ENCODE data around the gene ING2.

ING2 gene

DNA sequence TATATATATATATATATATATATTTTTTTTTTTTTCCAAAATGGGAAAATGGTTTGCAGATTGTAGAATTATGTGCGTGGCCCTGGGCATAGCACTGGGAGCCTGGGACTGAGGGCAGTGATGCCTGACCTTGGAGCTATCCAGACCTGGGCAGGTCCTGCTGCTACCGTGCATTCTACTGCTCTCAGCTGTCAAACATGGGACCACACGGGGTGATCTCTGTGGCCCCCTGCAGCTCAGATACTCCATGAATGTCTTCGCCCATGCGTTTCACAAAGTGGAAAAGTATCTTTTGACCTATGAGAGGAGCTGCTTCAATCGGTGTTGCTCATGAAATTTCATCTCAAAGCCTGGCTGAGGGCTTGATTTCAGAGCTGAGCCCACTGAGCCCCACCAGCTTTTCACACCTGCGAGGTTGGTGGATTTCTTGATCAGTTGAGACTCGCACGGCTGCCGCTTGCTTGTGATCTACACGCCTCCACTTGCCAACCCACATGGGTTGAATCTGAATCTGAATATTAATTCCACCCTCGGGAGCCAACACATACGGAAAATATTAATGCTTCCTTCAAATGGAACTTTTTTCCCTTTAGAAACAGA, 35.7 kb downstream of the ING2 start:
- TF ChIP-seq, protein P1, sequence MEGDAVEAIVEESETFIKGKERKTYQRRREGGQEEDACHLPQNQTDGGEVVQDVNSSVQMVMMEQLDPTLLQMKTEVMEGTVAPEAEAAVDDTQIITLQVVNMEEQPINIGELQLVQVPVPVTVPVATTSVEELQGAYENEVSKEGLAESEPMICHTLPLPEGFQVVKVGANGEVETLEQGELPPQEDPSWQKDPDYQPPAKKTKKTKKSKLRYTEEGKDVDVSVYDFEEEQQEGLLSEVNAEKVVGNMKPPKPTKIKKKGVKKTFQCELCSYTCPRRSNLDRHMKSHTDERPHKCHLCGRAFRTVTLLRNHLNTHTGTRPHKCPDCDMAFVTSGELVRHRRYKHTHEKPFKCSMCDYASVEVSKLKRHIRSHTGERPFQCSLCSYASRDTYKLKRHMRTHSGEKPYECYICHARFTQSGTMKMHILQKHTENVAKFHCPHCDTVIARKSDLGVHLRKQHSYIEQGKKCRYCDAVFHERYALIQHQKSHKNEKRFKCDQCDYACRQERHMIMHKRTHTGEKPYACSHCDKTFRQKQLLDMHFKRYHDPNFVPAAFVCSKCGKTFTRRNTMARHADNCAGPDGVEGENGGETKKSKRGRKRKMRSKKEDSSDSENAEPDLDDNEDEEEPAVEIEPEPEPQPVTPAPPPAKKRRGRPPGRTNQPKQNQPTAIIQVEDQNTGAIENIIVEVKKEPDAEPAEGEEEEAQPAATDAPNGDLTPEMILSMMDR (IDR thresholded peaks at IDR 0.05; ENCODE audit: low read length, missing control alignments): no peak
- H3K4me3 ChIP-seq (replicated peaks; ENCODE audit: low read depth, low read length): no peak overlapping the region
- DNase-seq (ENCODE audit: low read depth): no peak

DNA sequence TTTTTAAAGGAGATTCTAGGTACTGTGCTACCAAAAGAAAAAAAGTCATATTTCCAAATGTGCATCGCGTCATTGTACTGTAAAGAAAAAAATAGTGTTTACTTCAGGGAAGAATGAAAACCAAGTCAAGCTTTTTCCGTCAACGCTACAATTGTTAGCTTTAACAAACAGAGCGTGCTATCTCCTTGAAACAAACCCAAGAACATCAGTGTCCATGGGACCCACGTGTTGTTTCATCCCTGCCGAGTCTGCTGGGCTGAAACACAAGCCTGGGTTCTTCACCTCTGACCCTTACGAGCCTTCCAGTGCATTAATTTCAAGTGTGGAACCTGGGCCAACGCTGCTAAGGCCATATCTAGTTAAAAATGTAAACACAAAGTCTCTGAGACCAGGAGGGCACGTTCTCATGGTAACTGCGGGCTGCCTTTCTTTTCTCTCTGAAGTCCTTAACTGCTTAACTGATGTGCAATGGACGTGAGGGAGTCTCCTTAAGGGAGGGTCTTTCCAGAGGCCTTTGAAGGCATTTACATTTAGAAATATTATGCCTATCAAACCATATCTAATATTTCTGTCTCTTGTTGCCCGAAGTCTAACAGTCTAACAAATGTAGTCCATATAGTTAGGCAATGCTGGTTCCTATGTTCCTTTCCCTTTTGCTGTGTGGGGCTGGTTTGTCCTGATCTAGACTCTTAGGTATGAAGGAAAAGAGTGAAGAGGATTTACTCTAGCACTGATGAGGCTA, 36.3 kb downstream of the ING2 start:
- TF ChIP-seq, protein P1 (IDR thresholded peaks at IDR 0.05; ENCODE audit: low read length, missing control alignments): no peak
- H3K4me3 ChIP-seq (replicated peaks; ENCODE audit: low read depth, low read length): no peak overlapping the region
- peak; percentile 35 for DNase-seq (ENCODE audit: low read depth)

DNA sequence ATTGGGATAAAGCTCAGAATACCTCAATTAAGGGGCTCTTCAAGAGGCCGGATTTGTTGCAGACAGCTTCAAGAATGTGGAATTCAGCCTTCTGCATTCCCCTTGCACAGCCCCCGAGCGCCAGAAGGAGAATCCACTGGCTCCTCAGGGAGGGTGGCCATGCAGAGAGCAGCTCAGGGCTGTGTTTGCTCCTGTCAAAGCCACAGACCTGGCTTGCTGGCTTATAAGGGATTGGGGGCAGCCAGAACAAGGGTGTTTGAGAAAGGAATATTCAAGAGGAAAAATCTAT, 36.8 kb downstream of the ING2 start:
- no peak for DNase-seq (ENCODE audit: low read depth)
- no peak overlapping the region for H3K4me3 ChIP-seq (replicated peaks; ENCODE audit: low read depth, low read length)
- TF ChIP-seq, protein P1 (IDR thresholded peaks at IDR 0.05; ENCODE audit: low read length, missing control alignments): no peak

DNA sequence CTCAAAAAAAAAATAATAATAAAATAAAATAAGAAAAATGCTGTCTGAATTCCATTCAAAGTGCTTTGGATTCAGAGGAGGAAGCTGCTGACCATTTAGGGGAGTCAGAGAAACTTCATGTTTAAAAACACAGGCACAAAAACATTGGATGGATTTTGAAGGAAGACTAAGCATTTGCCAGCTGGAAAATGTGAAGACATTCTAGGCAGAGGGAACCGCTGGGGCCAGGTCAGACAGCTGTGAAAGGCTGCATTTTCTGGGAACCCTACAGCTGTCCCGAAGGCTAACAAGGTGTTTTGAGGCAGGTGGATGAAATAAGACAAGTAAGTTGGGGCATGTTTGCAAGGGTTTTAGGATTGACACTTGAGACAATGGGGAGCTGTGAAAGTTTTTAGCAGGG, 38.6 kb downstream of the ING2 start:
- no peak overlapping the region for H3K4me3 ChIP-seq (replicated peaks; ENCODE audit: low read depth, low read length)
- no peak for DNase-seq (ENCODE audit: low read depth)
- TF ChIP-seq, protein P1 (IDR thresholded peaks at IDR 0.05; ENCODE audit: low read length, missing control alignments): no peak

DNA sequence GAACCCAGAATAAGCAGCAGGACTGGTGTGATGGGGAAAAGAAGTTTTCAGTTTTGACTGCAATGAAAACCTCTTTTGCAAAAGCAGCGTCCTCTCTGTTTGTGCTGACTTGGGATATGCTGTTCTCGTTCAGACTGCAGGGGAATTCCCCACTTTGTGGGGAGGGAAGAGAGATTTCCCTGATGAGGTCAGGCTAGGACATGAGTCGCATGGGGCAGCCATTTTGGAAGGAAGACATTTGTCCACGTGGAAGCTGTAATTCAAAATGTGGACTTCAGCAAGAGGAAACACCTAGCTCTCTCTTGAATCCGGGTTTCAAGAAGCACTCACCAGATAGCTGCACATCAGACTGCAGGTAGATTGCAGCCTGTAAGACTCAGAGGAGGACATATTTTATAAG, 39.3 kb downstream of the ING2 start:
- H3K4me3 ChIP-seq (replicated peaks; ENCODE audit: low read depth, low read length): no peak overlapping the region
- no peak for DNase-seq (ENCODE audit: low read depth)
- TF ChIP-seq, protein P1 (IDR thresholded peaks at IDR 0.05; ENCODE audit: low read length, missing control alignments): no peak

DNA sequence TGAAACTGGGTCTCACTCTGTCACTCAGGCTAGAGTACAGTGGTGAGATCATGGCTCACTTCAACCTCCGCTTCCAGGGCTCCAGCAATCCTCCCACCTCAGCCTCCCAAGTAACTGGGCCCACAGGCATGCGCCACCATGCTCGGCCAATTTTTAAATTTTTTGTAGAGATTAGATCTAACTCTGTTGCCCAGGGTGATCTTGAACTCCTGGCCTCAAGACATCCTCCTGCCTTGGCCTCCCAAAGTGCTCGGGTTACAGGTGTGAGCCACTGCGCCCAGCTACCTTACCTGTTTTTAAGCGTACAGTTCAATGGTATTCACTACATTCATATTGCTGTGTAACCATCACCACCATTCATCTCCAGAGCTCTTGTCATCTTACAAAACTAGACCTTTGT, 41.5 kb downstream of the ING2 start:
- TF ChIP-seq, protein P1 (IDR thresholded peaks at IDR 0.05; ENCODE audit: low read length, missing control alignments): no peak
- H3K4me3 ChIP-seq (replicated peaks; ENCODE audit: low read depth, low read length): no peak overlapping the region
- DNase-seq (ENCODE audit: low read depth): no peak

DNA sequence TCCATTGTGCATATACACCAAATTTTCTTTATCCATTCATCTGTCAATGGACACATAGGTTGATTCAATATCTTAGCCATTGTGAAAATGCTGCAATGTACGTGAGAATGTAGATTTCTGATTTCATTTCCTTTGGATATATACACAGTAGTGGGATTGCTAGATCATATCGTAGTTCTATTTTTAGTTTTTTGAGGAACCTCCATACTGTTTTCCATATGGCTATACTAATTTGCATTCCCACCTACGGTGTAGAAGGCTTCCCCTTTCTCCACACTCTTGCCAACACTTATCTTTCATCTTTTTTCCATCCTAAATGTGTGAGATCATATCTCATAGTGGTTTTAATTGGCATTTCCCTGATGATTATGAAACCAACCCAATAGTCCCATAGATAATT, 43.4 kb downstream of the ING2 start:
- DNase-seq (ENCODE audit: low read depth): no peak
- TF ChIP-seq, protein P1 (IDR thresholded peaks at IDR 0.05; ENCODE audit: low read length, missing control alignments): no peak
- no peak overlapping the region for H3K4me3 ChIP-seq (replicated peaks; ENCODE audit: low read depth, low read length)
